A673 (cell line): ENCODE measurements around the gene CHID1. TPM values are rescaled to one million over a fixed set of nuclear protein-coding genes. Genes with fewer than 3 reads are reported as not detected.

Source experiments
- BruUV-seq: library from RNA; stranded (reverse); fragments of 400-500 nt; replicated peaks from 2 replicates; lab custom pipeline; 2021; lab: Mats Ljungman, UMichigan
- CTCF ChIA-PET: fragments of 300-600 bp; sonication (Branson Sonifier 250); formaldehyde crosslinking; loops from one replicate; lab custom pipeline; 2022; ENCODE audit warnings: antibody characterized with exemption; lab: Charles Lee
- POLR2A ChIA-PET: fragments of 300-600 bp; sonication (Branson Sonifier 250); formaldehyde crosslinking; loops from one replicate; lab custom pipeline; 2022; ENCODE audit warnings: antibody characterized with exemption; ENCODE audit not compliant: low non-redundant PET; lab: Charles Lee
- DNase-seq: peaks from one replicate; pipeline ENCODE4 v3.0.0-alpha.2; 2015; ENCODE audit warnings: low spot score
- H3K27ac ChIP-seq: fragments of 200-600 bp; sonication (generic); 2 replicates; pipeline ENCODE4 v1.5.1; 2016; ENCODE audit warnings: mixed run types, low read depth, mild to moderate bottlenecking, mixed read lengths, antibody characterized with exemption, low read length; ENCODE audit not compliant: poor library complexity, severe bottlenecking
- H3K27me3 ChIP-seq: fragments of 200-600 bp; sonication (generic); replicated peaks from 2 replicates; pipeline ENCODE4 v1.6.1; 2017; ENCODE audit warnings: mixed run types, low read depth, mild to moderate bottlenecking, mixed read lengths, antibody characterized with exemption, low read length; ENCODE audit not compliant: insufficient read depth, poor library complexity
- H3K36me3 ChIP-seq: fragments of 200-600 bp; sonication (generic); 2 replicates; pipeline ENCODE4 v1.6.1; 2016; ENCODE audit warnings: mixed run types, mild to moderate bottlenecking, mixed read lengths, antibody characterized with exemption, low read length; ENCODE audit not compliant: insufficient read depth, poor library complexity, severe bottlenecking
- H3K4me1 ChIP-seq: fragments of 200-600 bp; sonication (generic); 2 replicates; pipeline ENCODE4 v1.6.1; 2017; ENCODE audit warnings: mixed run types, mild to moderate bottlenecking, mixed read lengths, antibody characterized with exemption, low read length; ENCODE audit not compliant: insufficient read depth, poor library complexity, severe bottlenecking
- H3K4me3 ChIP-seq: fragments of 200-600 bp; sonication (generic); 2 replicates; pipeline ENCODE4 v1.5.1; 2016; ENCODE audit warnings: low read depth, mixed run types, mild to moderate bottlenecking, mixed read lengths, low read length; ENCODE audit not compliant: poor library complexity, severe bottlenecking
- H3K9me3 ChIP-seq: fragments of 200-600 bp; sonication (generic); 2 replicates; pipeline ENCODE4 v1.6.1; 2016; ENCODE audit warnings: mixed run types, low read depth, mild to moderate bottlenecking, mixed read lengths, antibody characterized with exemption, low read length; ENCODE audit not compliant: poor library complexity, severe bottlenecking
- EZH2 ChIP-seq: fragments of 200-600 bp; sonication (generic); IDR thresholded peaks from 2 replicates; pipeline ENCODE4 v1.6.1; 2017; ENCODE audit warnings: borderline replicate concordance, low read depth, mild to moderate bottlenecking, mixed read lengths, antibody characterized with exemption, low read length; ENCODE audit not compliant: poor library complexity, severe bottlenecking
- intact Hi-C: fragments of 100-400 bp; cut with micrococcal nuclease; formaldehyde crosslinking; loops from one replicate; pipeline ENCODE4 v1.10.0; 2022; ENCODE audit not compliant: unreplicated experiment
- total RNA-seq: library from RNA; stranded (reverse); gene quantifications from 2 replicates; pipeline ENCODE4 v1.2.3, GENCODE V29; 2021
- TF ChIP-seq, protein P1 (sequence below): fragments of 300-800, 200-600 bp; sonication (generic); conservative IDR thresholded peaks from 2 replicates; pipeline ENCODE4 v1.5.1; 2017; ENCODE audit warnings: low read depth, mild to moderate bottlenecking, antibody characterized with exemption, low read length, moderate library complexity, mixed read lengths

CHID1 gene
- total RNA-seq, 1 experiment from 2014 or later: 105 TPM

DNA sequence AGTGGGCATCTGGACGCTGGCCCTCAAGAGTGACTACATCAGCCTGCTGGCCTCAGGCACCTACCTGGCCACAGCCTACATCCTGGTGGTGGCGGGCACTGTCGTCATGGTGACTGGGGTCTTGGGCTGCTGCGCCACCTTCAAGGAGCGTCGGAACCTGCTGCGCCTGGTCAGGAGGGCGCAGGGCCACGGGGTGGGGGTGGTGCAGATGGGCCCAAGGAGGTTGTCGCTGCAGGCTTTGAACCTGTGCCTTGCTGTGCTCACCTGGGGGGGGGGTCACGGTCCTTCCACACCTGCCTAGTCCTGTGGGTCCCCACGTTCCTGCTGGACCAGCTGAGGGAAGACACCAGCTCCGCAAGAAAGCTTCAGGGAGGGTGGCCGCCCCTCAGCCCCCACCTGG, 74.3 kb downstream of the CHID1 start:
- H3K9me3 ChIP-seq: no peaks in the 10 kb centered on the region
- no peak overlapping the region for H3K27ac ChIP-seq
- H3K27me3 ChIP-seq: no peaks in the 10 kb centered on the region
- intact Hi-C loops: no loop called here
- BruUV-seq: no TSS peak
- peaks cover 28% of the 10 kb centered on the region for H3K36me3 ChIP-seq
- no peak for TF ChIP-seq EZH2
- TF ChIP-seq, protein P1, sequence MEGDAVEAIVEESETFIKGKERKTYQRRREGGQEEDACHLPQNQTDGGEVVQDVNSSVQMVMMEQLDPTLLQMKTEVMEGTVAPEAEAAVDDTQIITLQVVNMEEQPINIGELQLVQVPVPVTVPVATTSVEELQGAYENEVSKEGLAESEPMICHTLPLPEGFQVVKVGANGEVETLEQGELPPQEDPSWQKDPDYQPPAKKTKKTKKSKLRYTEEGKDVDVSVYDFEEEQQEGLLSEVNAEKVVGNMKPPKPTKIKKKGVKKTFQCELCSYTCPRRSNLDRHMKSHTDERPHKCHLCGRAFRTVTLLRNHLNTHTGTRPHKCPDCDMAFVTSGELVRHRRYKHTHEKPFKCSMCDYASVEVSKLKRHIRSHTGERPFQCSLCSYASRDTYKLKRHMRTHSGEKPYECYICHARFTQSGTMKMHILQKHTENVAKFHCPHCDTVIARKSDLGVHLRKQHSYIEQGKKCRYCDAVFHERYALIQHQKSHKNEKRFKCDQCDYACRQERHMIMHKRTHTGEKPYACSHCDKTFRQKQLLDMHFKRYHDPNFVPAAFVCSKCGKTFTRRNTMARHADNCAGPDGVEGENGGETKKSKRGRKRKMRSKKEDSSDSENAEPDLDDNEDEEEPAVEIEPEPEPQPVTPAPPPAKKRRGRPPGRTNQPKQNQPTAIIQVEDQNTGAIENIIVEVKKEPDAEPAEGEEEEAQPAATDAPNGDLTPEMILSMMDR: no peak
- ChIA-PET POLR2A (no interaction called here), CTCF (no interaction called here)
- no peak overlapping the region for H3K4me3 ChIP-seq
- DNase-seq: no peak
- H3K4me1 ChIP-seq: peaks cover 6% of the 10 kb centered on the region

DNA sequence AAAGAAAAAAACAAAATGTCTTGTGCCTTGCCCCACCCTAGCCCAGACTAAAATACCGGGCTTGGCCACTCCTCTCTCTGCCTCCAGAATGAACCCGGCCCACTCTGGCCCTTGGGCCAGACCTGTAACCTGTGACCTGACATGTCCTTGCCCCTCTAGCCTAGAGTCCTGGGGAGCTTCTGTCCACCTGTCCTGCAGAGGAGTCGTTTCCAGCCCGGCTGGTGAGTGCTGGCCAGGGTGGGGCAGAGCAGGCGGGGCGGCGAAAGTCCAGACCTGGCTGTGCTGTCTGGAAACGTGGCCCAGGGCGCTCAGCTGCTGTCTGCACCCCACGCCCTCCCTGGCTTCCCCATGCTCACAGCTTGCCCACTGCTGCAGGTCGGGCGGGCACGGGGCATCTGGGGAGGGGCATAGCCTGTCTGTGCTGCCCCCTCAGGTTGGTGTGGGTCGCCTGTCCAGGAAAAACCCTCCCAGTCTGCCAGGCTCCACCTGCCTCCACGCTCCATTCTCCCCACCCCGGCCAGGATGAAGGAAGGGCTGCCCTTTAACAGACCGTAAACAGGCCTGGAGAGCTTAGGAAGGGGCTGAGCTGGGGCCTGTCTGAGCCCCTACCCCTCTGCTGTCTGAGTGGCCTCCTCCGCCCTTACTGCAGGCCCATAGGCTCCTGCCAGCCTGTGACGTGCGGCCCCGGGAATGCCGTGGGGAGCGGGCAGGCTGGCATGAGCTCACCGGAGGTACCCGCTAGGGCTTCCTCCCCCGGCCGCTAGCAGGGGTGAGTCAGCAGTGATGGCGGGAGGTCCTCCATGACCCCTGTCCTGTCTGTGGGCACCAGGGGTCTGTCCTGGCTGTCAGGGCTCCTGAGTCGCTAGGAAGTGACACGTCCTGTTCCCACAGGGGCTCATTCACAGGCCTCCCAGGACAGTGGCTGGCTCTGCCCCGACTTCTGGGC, 76.0 kb downstream of the CHID1 start:
- POLR2A ChIA-PET: no interaction called here
- CTCF ChIA-PET: no interaction called here
- peak overlapping the region; percentile 21 for H3K4me3 ChIP-seq

DNA sequence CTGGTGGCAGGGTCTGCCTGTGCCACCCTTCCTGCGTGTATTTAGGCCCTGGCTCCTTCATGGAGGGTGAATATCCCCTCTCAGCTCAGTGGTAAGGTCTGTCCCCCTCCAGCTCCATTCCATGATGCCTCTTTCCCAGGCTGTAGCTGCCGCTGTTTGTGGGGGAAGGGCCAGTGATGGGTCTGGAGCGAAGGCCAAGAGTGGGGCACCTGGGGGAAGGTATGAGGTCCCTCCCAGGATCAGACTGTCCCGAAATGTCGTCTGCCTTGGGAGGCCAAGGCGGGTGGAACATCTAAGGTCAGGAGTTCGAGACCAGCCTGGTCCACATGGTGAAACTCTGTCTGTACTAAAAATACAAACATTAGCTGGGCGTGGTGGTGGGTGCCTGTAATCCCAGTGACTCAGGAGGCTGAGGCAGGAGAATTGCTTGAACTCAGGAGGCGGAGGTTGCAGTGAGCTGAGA, 76.7 kb downstream of the CHID1 start:
- peak overlapping the region; percentile 69 for H3K4me3 ChIP-seq
- H3K9me3 ChIP-seq: no peaks in the 10 kb centered on the region
- BruUV-seq: no TSS peak
- POLR2A ChIA-PET: no interaction called here
- H3K27me3 ChIP-seq: no peaks in the 10 kb centered on the region
- TF ChIP-seq EZH2: no peak
- TF ChIP-seq, protein P1: no peak
- peaks cover 17% of the 10 kb centered on the region for H3K36me3 ChIP-seq
- H3K4me1 ChIP-seq: peaks cover 15% of the 10 kb centered on the region
- no peak for DNase-seq
- CTCF ChIA-PET: no interaction called here
- intact Hi-C loops: no loop called here
- no peak overlapping the region for H3K27ac ChIP-seq

More for the DNA sequence above, 76.0 kb downstream of the CHID1 start:
- Histone ChIP-seq H3K27ac (peak overlapping the region; percentile 63), H3K36me3 (peaks cover 23% of the 10 kb centered on the region), H3K9me3 (no peaks in the 10 kb centered on the region), H3K27me3 (no peaks in the 10 kb centered on the region), H3K4me1 (peaks cover 12% of the 10 kb centered on the region)
- TSS peak; percentile 42 for BruUV-seq
- TF ChIP-seq, protein P1: no peak
- no peak for TF ChIP-seq EZH2
- DNase-seq: peak; percentile 78
- intact Hi-C loops: no loop called here
